ENCODE results near the gene NCOR1.
"Not testable (repeated sequence)": the region's sequence is repeated elsewhere in the genome, so short reads cannot be mapped to it uniquely, and the experiment has no call there.

DNA sequence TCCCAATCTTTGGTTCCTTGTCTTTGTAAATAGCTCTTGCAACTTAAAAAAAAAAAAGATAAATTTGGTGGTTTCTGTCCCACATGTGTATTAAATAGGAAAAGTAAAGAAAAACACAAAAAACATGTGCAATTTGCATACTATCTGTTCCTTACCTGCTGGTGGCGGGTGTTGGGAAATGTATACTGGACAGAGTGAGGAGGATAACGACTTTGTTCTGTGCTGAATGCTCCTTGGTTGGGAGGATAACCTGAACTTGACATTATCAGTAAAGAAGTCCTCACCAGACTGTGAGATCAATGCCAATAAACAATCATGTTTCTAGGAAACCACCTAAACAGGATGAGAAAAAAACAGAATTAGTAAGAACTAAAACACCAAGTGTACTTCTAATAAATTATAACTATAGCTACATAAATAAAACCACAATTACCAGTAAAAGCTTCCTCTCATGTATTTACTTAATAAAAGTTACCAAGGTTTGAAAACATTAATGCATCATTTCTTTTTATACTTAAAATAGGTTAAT, 21.0 kb downstream of the NCOR1 start:
- TF ChIP-seq, protein P1, sequence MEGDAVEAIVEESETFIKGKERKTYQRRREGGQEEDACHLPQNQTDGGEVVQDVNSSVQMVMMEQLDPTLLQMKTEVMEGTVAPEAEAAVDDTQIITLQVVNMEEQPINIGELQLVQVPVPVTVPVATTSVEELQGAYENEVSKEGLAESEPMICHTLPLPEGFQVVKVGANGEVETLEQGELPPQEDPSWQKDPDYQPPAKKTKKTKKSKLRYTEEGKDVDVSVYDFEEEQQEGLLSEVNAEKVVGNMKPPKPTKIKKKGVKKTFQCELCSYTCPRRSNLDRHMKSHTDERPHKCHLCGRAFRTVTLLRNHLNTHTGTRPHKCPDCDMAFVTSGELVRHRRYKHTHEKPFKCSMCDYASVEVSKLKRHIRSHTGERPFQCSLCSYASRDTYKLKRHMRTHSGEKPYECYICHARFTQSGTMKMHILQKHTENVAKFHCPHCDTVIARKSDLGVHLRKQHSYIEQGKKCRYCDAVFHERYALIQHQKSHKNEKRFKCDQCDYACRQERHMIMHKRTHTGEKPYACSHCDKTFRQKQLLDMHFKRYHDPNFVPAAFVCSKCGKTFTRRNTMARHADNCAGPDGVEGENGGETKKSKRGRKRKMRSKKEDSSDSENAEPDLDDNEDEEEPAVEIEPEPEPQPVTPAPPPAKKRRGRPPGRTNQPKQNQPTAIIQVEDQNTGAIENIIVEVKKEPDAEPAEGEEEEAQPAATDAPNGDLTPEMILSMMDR (IDR thresholded peaks at IDR 0.05; ENCODE audit: low read depth, low read length, poor library complexity, severe bottlenecking): not testable (repeated sequence)
- TF ChIP-seq EZH2phosphoT487 (IDR thresholded peaks at IDR 0.05; ENCODE audit: borderline replicate concordance, low read length): not testable (repeated sequence)
